Cardiac fibroblast (primary cell): ENCODE measurements around the gene ALPL.
A peak's percentile ranks its signal among the peaks of the same experiment; 100 is the strongest.

Experiments used
- DNase-seq, 2 donors: peaks; one replicate each; pipeline versions ENCODE4 v3.0.0 to v3.0.0-alpha.2; 2010; ENCODE audit warnings: low read depth in 2 of 2
- H3K4me3 ChIP-seq, 2 donors: replicated peaks in 1 of 2; 1 replicate in 1 of 2; 2 replicates in 1 of 2; pipeline ENCODE4 v1.5.1; 2011; ENCODE audit warnings: low read depth in 2 of 2, low read length in 2 of 2, mild to moderate bottlenecking in 2 of 2, moderate library complexity in 1 of 2
- TF ChIP-seq, protein P1 (sequence below): IDR thresholded peaks from one replicate; pipeline ENCODE4 v1.5.1; 2011; ENCODE audit warnings: low read depth, mild to moderate bottlenecking, low read length, inconsistent platforms

The ALPL gene

DNA sequence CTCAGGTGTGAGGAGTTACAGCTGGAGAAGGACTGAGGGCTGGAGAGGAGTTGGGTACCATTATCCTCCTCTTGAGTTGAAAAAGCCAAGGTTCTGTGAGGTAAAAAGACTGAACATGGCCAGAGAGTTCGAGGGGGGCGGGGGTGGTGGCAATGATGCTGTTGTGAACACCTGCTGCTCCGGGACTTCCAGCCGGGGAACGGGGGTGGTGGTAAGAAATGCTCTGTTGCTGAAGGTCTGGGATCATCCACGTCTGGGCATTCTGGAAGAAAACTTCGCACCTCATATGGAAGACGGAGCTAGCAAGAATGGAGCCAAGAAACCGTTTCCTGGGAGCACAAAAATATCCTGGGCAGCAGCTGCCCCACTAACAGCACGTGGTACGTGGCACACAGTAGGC, 20.1 kb upstream of the ALPL start:
- TF ChIP-seq, protein P1, sequence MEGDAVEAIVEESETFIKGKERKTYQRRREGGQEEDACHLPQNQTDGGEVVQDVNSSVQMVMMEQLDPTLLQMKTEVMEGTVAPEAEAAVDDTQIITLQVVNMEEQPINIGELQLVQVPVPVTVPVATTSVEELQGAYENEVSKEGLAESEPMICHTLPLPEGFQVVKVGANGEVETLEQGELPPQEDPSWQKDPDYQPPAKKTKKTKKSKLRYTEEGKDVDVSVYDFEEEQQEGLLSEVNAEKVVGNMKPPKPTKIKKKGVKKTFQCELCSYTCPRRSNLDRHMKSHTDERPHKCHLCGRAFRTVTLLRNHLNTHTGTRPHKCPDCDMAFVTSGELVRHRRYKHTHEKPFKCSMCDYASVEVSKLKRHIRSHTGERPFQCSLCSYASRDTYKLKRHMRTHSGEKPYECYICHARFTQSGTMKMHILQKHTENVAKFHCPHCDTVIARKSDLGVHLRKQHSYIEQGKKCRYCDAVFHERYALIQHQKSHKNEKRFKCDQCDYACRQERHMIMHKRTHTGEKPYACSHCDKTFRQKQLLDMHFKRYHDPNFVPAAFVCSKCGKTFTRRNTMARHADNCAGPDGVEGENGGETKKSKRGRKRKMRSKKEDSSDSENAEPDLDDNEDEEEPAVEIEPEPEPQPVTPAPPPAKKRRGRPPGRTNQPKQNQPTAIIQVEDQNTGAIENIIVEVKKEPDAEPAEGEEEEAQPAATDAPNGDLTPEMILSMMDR: no peak
- DNase-seq: no peak
- no peak overlapping the region for H3K4me3 ChIP-seq

DNA sequence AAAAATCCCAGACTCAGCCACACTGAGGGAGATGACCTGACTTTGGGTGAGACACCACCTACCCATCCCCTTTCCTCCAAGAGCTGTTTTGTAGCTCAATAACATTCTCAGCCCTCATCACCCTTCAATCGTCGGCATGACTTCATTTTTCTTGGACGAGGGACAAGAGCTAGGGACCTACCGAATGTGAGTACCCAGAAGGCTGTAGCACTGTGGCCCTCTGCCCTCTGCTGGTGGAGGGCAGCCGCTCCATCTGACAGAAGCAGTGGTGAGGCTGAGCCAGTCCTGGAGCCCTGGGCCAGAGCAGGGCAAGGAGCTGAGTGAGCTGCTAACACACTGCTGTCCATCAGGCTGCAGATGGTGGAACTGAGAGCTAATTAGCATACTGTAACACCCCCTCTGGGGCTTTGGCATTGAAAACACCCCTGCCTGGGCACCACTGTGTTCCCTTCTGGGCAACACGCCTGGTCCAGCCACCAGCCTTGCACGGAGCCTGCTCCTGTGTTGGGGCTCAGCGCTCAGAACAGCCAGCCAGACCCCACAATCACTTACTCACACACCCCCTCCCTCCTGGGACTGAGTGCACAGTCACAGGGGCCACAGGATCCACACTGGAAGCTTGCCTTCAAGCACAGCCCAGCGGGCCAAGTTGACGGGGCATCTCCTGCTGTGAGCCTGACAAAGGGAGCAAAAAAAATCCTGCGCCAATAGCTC, 18.3 kb upstream of the ALPL start:
- no peak overlapping the region for H3K4me3 ChIP-seq
- TF ChIP-seq, protein P1: peak; percentile 87
- DNase-seq: peak; percentile 78 to 85

GRCh38 chr1:21491488-21492355, 17.5 kb upstream of the ALPL start:
- H3K4me3 ChIP-seq: no peak overlapping the region
- TF ChIP-seq, protein P1: no peak
- peak; percentile 28 to 54 for DNase-seq

GRCh38 chr1:21492356-21492625, 16.9 kb upstream of the ALPL start:
- H3K4me3 ChIP-seq: no peak overlapping the region
- TF ChIP-seq, protein P1: no peak

DNA sequence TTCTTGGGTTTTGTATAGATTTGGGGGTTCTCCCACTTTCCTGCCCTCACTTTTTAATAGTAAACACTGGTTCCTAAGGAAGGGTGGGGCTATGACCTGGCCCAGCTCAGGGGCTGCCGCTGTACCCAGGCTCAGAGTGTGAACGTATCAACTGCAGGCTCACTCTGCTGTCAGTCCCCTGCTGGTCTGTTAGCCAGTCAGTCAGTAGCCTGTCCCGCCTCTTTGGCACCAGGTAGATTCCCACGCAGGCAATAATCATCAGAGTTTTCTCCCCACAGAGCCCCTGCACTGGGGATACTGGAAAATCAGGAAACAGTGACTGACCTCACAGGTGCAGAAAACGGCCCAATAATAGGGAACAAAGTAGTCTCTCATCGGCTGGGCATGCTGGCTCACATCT, 15.0 kb upstream of the ALPL start:
- TF ChIP-seq, protein P1: no peak
- no peak overlapping the region for H3K4me3 ChIP-seq
- no peak for DNase-seq

More at GRCh38 chr1:21492356-21492625, 16.9 kb upstream of the ALPL start:
- no peak for DNase-seq

- H3K4me3 ChIP-seq: no peak overlapping the region
- DNase-seq: no peak
- TF ChIP-seq, protein P1: no peak
Measured at GRCh38 chr1:21495225-21495820, 13.9 kb upstream of the ALPL start.
